SK-N-SH treated with all-trans-retinoic acid at 6 μM for 48 hours (cell line): ENCODE measurements around the gene AGBL1.

Experiments
- ATAC-seq: fragments of 200-7000 bp; cut with Tn5 transposase; 3 replicates; pipeline ENCODE4 v1.9.1; 2020; ENCODE audit warnings: mild to moderate bottlenecking, moderate library complexity
- ARNTL ChIP-seq: fragments of 450-650 bp; formaldehyde crosslinking; IDR thresholded peaks from 2 replicates; pipeline ENCODE4 v1.5.0; 2020; ENCODE audit warnings: low read depth, mild to moderate bottlenecking, moderate library complexity, borderline replicate concordance
- BACH2 ChIP-seq: fragments of 250-450 bp; sonication (Bioruptor Pico); IDR thresholded peaks from 2 replicates; pipeline ENCODE4 v1.9.0; 2021; ENCODE audit warnings: mild to moderate bottlenecking, borderline replicate concordance
- CREB5 ChIP-seq: fragments of 250-450 bp; sonication (Bioruptor Pico); IDR thresholded peaks from 2 replicates; pipeline ENCODE4 v1.5.1; 2020; ENCODE audit warnings: low read depth, mild to moderate bottlenecking, moderate library complexity
- CSDC2 ChIP-seq: fragments of 250-450 bp; sonication (Bioruptor Pico); IDR thresholded peaks from 2 replicates; pipeline ENCODE4 v1.5.0; 2020; ENCODE audit warnings: mild to moderate bottlenecking, moderate library complexity
- CSRNP3 ChIP-seq: fragments of 250-450 bp; sonication (Bioruptor Pico); IDR thresholded peaks from 2 replicates; pipeline ENCODE4 v1.5.1; 2021; ENCODE audit warnings: mild to moderate bottlenecking, moderate library complexity
- ESRRG ChIP-seq: fragments of 250-450 bp; sonication (Bioruptor Pico); IDR thresholded peaks from 2 replicates; pipeline ENCODE4 v1.6.1; 2021; ENCODE audit warnings: mild to moderate bottlenecking
- GLIS3 ChIP-seq: fragments of 250-450 bp; sonication (Bioruptor Pico); IDR thresholded peaks from 2 replicates; pipeline ENCODE4 v1.5.0; 2020; ENCODE audit warnings: mild to moderate bottlenecking, moderate library complexity
- ISL1 ChIP-seq: fragments of 250-450 bp; sonication (Bioruptor Pico); IDR thresholded peaks from 2 replicates; pipeline ENCODE4 v2.1.2; 2022; ENCODE audit warnings: mild to moderate bottlenecking, moderate library complexity
- PATZ1 ChIP-seq: fragments of 250-450 bp; sonication (Bioruptor Pico); IDR thresholded peaks from 2 replicates; pipeline ENCODE4 v1.8.0; 2020; ENCODE audit warnings: mild to moderate bottlenecking, moderate library complexity, borderline replicate concordance
- POU6F1 ChIP-seq: fragments of 250-450 bp; sonication (Bioruptor Pico); IDR thresholded peaks from 2 replicates; pipeline ENCODE4 v1.8.0; 2021; ENCODE audit warnings: low read depth, mild to moderate bottlenecking, moderate library complexity, borderline replicate concordance
- PPARA ChIP-seq: fragments of 250-450 bp; sonication (Bioruptor Pico); IDR thresholded peaks from 2 replicates; pipeline ENCODE4 v1.5.0; 2020; ENCODE audit warnings: mild to moderate bottlenecking, borderline replicate concordance
- SNAI2 ChIP-seq: fragments of 250-450 bp; sonication (Bioruptor Pico); IDR thresholded peaks from 2 replicates; pipeline ENCODE4 v1.5.0; 2020; ENCODE audit warnings: mild to moderate bottlenecking, moderate library complexity
- TCF4 ChIP-seq: fragments of 250-450 bp; sonication (Bioruptor Pico); IDR thresholded peaks from 2 replicates; pipeline ENCODE4 v1.8.0; 2021; ENCODE audit warnings: mild to moderate bottlenecking, moderate library complexity, borderline replicate concordance
- TOX ChIP-seq: fragments of 250-450 bp; sonication (Bioruptor Pico); IDR thresholded peaks from 2 replicates; pipeline ENCODE4 v1.8.0; 2021; ENCODE audit warnings: mild to moderate bottlenecking, moderate library complexity, borderline replicate concordance
- TSHZ2 ChIP-seq: fragments of 250-450 bp; sonication (Bioruptor Pico); IDR thresholded peaks from 2 replicates; pipeline ENCODE4 v1.5.0; 2020; ENCODE audit warnings: mild to moderate bottlenecking, moderate library complexity
- ZC3H10 ChIP-seq: fragments of 250-450 bp; sonication (Bioruptor Pico); IDR thresholded peaks from 2 replicates; pipeline ENCODE4 v1.5.1; 2021; ENCODE audit warnings: mild to moderate bottlenecking, moderate library complexity
- ZFP3 ChIP-seq: fragments of 250-450 bp; sonication (Bioruptor Pico); IDR thresholded peaks from 2 replicates; pipeline ENCODE4 v1.5.0; 2020; ENCODE audit warnings: mild to moderate bottlenecking, moderate library complexity
- ZFP30 ChIP-seq: fragments of 450-650 bp; formaldehyde crosslinking; IDR thresholded peaks from 2 replicates; pipeline ENCODE4 v1.5.0; 2022; ENCODE audit warnings: mild to moderate bottlenecking, moderate library complexity
- ZNF565 ChIP-seq: fragments of 450-650 bp; formaldehyde crosslinking; conservative IDR thresholded peaks from 2 replicates; pipeline ENCODE4 v1.5.0; 2020; ENCODE audit warnings: low read depth, mild to moderate bottlenecking, moderate library complexity
- ZNF70 ChIP-seq: fragments of 450-650 bp; formaldehyde crosslinking; IDR thresholded peaks from 2 replicates; pipeline ENCODE4 v1.5.0; 2020; ENCODE audit warnings: mild to moderate bottlenecking, moderate library complexity
- ZNF8 ChIP-seq: fragments of 450-650 bp; formaldehyde crosslinking; IDR thresholded peaks from 2 replicates; pipeline ENCODE4 v1.5.0; 2020; ENCODE audit warnings: mild to moderate bottlenecking, moderate library complexity

The AGBL1 gene

GRCh38 chr15:86555939-86556338, 476.3 kb downstream of the AGBL1 start:
- no peak for ATAC-seq
- no peak for TF ChIP-seq TCF4 (CRISPR knock-in tag)
- no peak for TF ChIP-seq ISL1
- no peak for TF ChIP-seq SNAI2 (CRISPR knock-in tag)
- no peak for TF ChIP-seq PPARA (CRISPR knock-in tag)
- no peak for TF ChIP-seq GLIS3
- no peak for TF ChIP-seq ZC3H10
- no peak for TF ChIP-seq CSDC2 (CRISPR knock-in tag)
- TF ChIP-seq, all 23 proteins: peak for 0

GRCh38 chr15:86556396-86557017, 476.8 kb downstream of the AGBL1 start:
- no peak for ATAC-seq
- TF ChIP-seq TOX = no peak
- TF ChIP-seq TSHZ2 (CRISPR knock-in tag) = no peak
- TF ChIP-seq BACH2 (CRISPR knock-in tag) = no peak
- TF ChIP-seq TCF4 (CRISPR knock-in tag) = no peak
- TF ChIP-seq SNAI2 (CRISPR knock-in tag) = no peak
- no peak for TF ChIP-seq ZNF70 (CRISPR knock-in tag)
- TF ChIP-seq CSRNP3 (CRISPR knock-in tag) = no peak
- no peak for TF ChIP-seq ARNTL (CRISPR knock-in tag)
- TF ChIP-seq POU6F1 (CRISPR knock-in tag) = no peak
- no peak for TF ChIP-seq PPARA (CRISPR knock-in tag)
- TF ChIP-seq CREB5 = no peak
- TF ChIP-seq ZNF565 (CRISPR knock-in tag) = no peak
- TF ChIP-seq ZC3H10 = no peak

GRCh38 chr15:86557018-86557550, 477.4 kb downstream of the AGBL1 start:
- no peak for TF ChIP-seq ZNF8 (CRISPR knock-in tag)
- TF ChIP-seq ZNF70 (CRISPR knock-in tag) = no peak
- ATAC-seq = no peak

- ATAC-seq = no peak
- TF ChIP-seq ZNF8 (CRISPR knock-in tag) (no peak), BACH2 (CRISPR knock-in tag) (no peak), ZNF70 (CRISPR knock-in tag) (no peak), SNAI2 (CRISPR knock-in tag) (no peak), ZFP3 (CRISPR knock-in tag) (no peak), GLIS3 (no peak), ZC3H10 (no peak), CSRNP3 (CRISPR knock-in tag) (no peak), ZFP30 (CRISPR knock-in tag) (no peak), CREB5 (no peak), ESRRG (CRISPR knock-in tag) (no peak), POU6F1 (CRISPR knock-in tag) (no peak), ISL1 (no peak), PATZ1 (CRISPR knock-in tag) (no peak)
Measured at GRCh38 chr15:86558252-86558651, 478.6 kb downstream of the AGBL1 start.
